ENCODE measurements around the gene MTFMT. TPM values are rescaled to one million over a fixed set of nuclear protein-coding genes. Genes with fewer than 3 reads are reported as not detected.

MTFMT gene
- total and polyA plus RNA-seq, 9 donors, result 11.5 to 30.3 (median 18.9) TPM

DNA sequence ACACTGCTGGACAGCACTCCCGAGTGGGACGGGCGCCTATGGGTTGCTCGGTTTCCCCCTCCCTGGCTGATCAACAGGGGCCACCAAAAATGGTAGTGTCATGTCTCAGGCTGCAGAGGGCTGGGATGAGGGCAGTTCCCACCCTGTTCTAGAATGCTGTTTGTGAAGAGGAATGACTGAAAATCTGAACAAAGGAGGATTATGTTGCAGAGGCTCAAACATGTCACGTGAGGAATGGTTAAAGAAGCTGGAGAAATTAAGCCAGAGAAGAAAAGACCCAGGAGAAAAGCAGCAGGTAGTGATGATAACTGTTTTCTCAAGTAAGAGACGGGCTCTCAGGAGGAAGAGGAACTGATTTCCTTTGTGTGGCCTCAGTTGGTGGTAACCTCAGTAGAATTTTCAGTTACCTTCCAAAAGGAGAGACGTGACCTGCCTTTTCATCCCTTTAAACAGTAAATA lies 50.2 kb downstream of the MTFMT start:
- H3K4me3 ChIP-seq, result no peak overlapping the region
- no peaks in the 10 kb centered on the region for H3K36me3 ChIP-seq
- H3K27me3 ChIP-seq, result no peaks in the 10 kb centered on the region
- H3K9me3 ChIP-seq, result no peaks in the 10 kb centered on the region
- no peak overlapping the region for H3K27ac ChIP-seq
- TF ChIP-seq, protein P1, sequence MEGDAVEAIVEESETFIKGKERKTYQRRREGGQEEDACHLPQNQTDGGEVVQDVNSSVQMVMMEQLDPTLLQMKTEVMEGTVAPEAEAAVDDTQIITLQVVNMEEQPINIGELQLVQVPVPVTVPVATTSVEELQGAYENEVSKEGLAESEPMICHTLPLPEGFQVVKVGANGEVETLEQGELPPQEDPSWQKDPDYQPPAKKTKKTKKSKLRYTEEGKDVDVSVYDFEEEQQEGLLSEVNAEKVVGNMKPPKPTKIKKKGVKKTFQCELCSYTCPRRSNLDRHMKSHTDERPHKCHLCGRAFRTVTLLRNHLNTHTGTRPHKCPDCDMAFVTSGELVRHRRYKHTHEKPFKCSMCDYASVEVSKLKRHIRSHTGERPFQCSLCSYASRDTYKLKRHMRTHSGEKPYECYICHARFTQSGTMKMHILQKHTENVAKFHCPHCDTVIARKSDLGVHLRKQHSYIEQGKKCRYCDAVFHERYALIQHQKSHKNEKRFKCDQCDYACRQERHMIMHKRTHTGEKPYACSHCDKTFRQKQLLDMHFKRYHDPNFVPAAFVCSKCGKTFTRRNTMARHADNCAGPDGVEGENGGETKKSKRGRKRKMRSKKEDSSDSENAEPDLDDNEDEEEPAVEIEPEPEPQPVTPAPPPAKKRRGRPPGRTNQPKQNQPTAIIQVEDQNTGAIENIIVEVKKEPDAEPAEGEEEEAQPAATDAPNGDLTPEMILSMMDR (IDR thresholded peaks at IDR 0.05), result no peak
- TF ChIP-seq EP300 (IDR thresholded peaks at IDR 0.05), result no peak
- WGBS, 3 donors, result 72 to 78% (median 74%) methylated on average over 7 of the region's 7 CpGs
- H3K4me1 ChIP-seq (ENCODE audit: insufficient read depth), result peaks cover under 1% of the 10 kb centered on the region
- DNase-seq, result no peak
- intact Hi-C loops (cut with DNase I), result no loop called here

DNA sequence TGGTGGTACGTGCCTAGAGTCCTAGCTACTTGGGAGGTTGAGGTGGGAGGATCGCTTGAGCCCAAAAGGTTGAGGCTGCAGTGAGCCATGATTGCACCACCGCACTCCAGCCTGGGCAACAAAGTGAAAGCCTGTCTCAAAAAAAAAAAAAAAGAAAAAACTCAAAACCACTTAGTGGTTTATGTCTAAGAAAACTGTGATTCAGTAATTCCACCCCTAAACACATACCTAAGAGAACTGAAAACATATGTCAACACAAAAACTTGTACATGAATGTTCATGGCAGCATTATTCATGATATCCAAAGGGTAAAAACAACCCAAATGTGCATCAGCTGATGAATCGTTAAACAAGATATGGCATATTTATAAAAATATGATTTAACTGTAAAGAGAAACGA lies 54.0 kb downstream of the MTFMT start:
- Histone ChIP-seq H3K4me3 (no peak overlapping the region), H3K27ac (no peak overlapping the region), H3K27me3 (no peaks in the 10 kb centered on the region), H3K9me3 (no peaks in the 10 kb centered on the region), H3K4me1 (ENCODE audit: insufficient read depth) (no peaks in the 10 kb centered on the region), H3K36me3 (no peaks in the 10 kb centered on the region)
- intact Hi-C loops (cut with DNase I), result no loop called here
- WGBS, 3 donors, result 86 to 92% (median 92%) methylated on average over 5 of the region's 5 CpGs
- TF ChIP-seq, protein P1 (IDR thresholded peaks at IDR 0.05), result no peak
- TF ChIP-seq POLR2A (IDR thresholded peaks at IDR 0.05), result no peak
- no peak for TF ChIP-seq EP300 (IDR thresholded peaks at IDR 0.05)
- DNase-seq, result no peak

DNA sequence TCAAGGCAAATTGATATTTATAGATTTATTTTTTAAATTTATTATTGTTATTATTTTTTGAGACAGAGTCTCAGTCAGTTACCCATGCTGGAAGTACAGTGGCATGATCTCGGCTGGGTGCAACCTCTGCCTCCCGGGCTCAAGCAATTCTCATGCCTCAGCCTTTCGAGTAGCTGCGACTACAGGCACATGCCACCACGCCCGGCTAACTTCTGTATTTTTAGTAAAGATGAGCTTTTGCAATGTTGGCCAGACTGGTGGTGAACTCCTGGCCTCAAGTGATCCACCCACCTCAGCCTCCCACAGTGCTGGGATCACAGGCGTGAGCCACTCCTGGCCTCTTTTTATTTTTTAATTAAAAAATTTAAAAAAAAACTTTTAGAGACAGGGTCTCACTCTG lies 58.7 kb downstream of the MTFMT start:
- H3K4me1 ChIP-seq (ENCODE audit: insufficient read depth), result no peaks in the 10 kb centered on the region
- no peaks in the 10 kb centered on the region for H3K36me3 ChIP-seq
- H3K27ac ChIP-seq, result no peak overlapping the region
- no peaks in the 10 kb centered on the region for H3K27me3 ChIP-seq
- DNase-seq, result no peak
- H3K4me3 ChIP-seq, result no peak overlapping the region
- 95 to 98% (median 96%) methylated on average over 7 of the region's 7 CpGs for WGBS, 3 donors
- intact Hi-C loops (cut with DNase I), result no loop called here
- no peaks in the 10 kb centered on the region for H3K9me3 ChIP-seq
- no peak for TF ChIP-seq EP300 (IDR thresholded peaks at IDR 0.05)
- TF ChIP-seq POLR2A (IDR thresholded peaks at IDR 0.05), result no peak
- TF ChIP-seq, protein P1 (IDR thresholded peaks at IDR 0.05), result no peak

DNA sequence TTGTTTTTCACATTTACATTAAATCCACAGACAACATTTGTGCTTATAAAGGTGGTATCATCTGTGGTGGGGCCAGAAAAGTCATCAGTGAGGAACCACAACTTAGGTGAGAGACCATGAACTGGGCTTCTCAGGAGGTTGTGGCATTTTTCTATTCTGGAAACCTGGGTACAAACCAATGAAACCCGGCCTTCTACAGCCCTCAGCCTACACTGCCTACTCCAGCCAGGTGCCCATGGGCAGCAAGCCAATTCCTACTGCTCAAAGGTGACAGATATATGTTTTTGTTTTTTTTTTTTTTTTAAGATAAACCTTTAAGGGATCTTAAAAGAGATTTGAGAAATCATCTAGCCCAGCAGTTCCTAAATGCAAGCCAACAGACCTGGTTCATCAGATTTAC lies 60.0 kb downstream of the MTFMT start:
- DNase-seq, result no peak
- H3K4me3 ChIP-seq, result no peak overlapping the region
- no peaks in the 10 kb centered on the region for H3K4me1 ChIP-seq (ENCODE audit: insufficient read depth)
- WGBS, 3 donors, result 86 to 94% (median 91%) methylated on average over 1 of the region's 1 CpG
- H3K9me3 ChIP-seq, result no peaks in the 10 kb centered on the region
- TF ChIP-seq POLR2A (IDR thresholded peaks at IDR 0.05) (no peak), EP300 (IDR thresholded peaks at IDR 0.05) (no peak)
- TF ChIP-seq, protein P1 (IDR thresholded peaks at IDR 0.05), result no peak
- no peak overlapping the region for H3K27ac ChIP-seq
- no peaks in the 10 kb centered on the region for H3K27me3 ChIP-seq
- intact Hi-C loops (cut with DNase I), result no loop called here
- H3K36me3 ChIP-seq, result no peaks in the 10 kb centered on the region

All from ovary (tissue), 9 donors.